ENCODE results near the gene LAGE3. TPM values are rescaled to one million over a fixed set of nuclear protein-coding genes. Genes with fewer than 3 reads are reported as not detected.

Gene LAGE3
- total and polyA plus RNA-seq, 2 of the 13 experiments (the other 11 are each of a cell fraction or from before 2014, with no cell fraction given): 7.6 to 12.7 TPM

DNA sequence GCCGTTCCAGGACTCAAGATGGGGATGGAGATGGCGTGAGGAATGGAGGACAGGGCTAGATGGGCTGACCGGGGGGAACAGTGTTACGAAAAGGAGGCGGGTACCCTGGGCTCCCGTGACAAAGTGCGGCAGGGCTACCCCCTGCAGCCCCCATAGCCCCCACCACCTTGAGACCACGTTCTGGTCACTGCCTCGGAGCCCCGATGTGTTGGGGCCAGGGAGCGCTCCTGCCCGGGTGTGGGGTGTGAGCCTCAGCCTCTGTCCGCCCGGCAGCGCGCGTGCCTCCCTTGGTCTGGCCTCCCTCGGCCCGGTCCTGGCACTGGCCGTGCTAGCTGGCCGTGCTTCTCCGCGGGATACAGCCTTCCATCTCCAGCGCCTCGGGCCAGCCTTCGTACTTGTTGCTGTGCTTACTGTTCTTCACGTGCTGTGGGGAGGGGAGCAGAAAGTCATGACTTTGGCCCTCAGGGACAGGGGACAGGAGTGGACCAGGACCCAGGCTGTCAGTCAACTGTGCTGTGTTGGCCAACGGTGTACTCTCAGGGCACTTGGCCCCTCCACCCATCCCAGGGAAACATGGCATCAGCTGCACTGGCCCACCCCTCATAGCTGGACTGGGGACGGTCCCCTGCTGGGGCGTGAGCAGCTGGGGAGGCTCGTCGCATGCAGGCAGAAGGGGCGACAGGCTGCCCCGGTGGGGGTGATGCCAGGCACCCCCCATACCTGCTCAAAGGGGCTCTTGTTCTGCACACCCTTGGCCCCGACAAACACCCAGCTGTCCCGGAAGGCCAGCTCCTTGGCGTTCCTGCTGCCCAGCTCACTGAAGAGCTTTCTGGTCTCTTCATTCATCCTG is 27.6 kb upstream of the LAGE3 start:
- H3K79me2 ChIP-seq (ENCODE audit: insufficient read depth, low read length): no peaks in the 10 kb centered on the region
- no peak overlapping the region for H3K9ac ChIP-seq (ENCODE audit: insufficient read depth, low read depth, low read length)
- no peaks in the 10 kb centered on the region for H3K9me3 ChIP-seq (ENCODE audit: low read length)
- DNase-seq (ENCODE audit: low spot score) (no peak), ATAC-seq (no peak), FAIRE-seq (no peak)
- intact Hi-C loops (cut with micrococcal nuclease; ENCODE audit: unreplicated experiment) (no loop called here), in situ Hi-C loops (cut with HindIII; ENCODE audit: extremely low pct_ligation_motif_present, low pct_unique_long_range_greater_than_20kb) (no loop called here)
- no peak overlapping the region for H2AFZ ChIP-seq (ENCODE audit: low read length)
- CTCF ChIA-PET (ENCODE audit: low intra/inter-chr PET ratio, low total read pairs): no interaction called here
- POLR2A ChIA-PET: no interaction called here
- H3K4me3 ChIP-seq (replicated peaks in 1 of 3; ENCODE audit: insufficient read depth in 1 of 3, low read depth in 2 of 3, low read length in 3 of 3): no peak overlapping the region
- no peak overlapping the region for H3K4me2 ChIP-seq (ENCODE audit: low read depth, low read length)
- H3K36me3 ChIP-seq (replicated peaks in 1 of 2; ENCODE audit: control insufficient read depth in 1 of 2, insufficient read depth in 2 of 2, low read length in 2 of 2): no peaks in the 10 kb centered on the region
- no peaks in the 10 kb centered on the region for H4K20me1 ChIP-seq (ENCODE audit: insufficient read depth, low read length)
- no TSS peak for BruUV-seq (replicated peaks)
- H3K4me1 ChIP-seq (ENCODE audit: insufficient read depth, low read length): 0 out of 2 replicates have a peak, but pooled peaks cover 6% of the 10 kb centered on the region
- no peaks in the 10 kb centered on the region for H3K27me3 ChIP-seq (ENCODE audit: control insufficient read depth in 1 of 2, insufficient read depth in 2 of 2, low read length in 2 of 2)
- 100% methylated on average over 1 of the region's 37 CpGs for WGBS (ENCODE audit: low lambda C conversion rate)
- no peak overlapping the region for H3K27ac ChIP-seq (ENCODE audit: extremely low read length, insufficient read depth, low read length)
- TF ChIP-seq CHCHD3 (CRISPR knock-in tag; IDR thresholded peaks at IDR 0.05) (no peak), RORA (CRISPR knock-in tag; IDR thresholded peaks at IDR 0.05) (no peak), TRIM24 (CRISPR knock-in tag; IDR thresholded peaks at IDR 0.05) (no peak), SOX5 (CRISPR knock-in tag; IDR thresholded peaks at IDR 0.05; ENCODE audit: borderline replicate concordance) (no peak), TAF1 (CRISPR knock-in tag; IDR thresholded peaks at IDR 0.05) (no peak)
- TF ChIP-seq, protein P1, sequence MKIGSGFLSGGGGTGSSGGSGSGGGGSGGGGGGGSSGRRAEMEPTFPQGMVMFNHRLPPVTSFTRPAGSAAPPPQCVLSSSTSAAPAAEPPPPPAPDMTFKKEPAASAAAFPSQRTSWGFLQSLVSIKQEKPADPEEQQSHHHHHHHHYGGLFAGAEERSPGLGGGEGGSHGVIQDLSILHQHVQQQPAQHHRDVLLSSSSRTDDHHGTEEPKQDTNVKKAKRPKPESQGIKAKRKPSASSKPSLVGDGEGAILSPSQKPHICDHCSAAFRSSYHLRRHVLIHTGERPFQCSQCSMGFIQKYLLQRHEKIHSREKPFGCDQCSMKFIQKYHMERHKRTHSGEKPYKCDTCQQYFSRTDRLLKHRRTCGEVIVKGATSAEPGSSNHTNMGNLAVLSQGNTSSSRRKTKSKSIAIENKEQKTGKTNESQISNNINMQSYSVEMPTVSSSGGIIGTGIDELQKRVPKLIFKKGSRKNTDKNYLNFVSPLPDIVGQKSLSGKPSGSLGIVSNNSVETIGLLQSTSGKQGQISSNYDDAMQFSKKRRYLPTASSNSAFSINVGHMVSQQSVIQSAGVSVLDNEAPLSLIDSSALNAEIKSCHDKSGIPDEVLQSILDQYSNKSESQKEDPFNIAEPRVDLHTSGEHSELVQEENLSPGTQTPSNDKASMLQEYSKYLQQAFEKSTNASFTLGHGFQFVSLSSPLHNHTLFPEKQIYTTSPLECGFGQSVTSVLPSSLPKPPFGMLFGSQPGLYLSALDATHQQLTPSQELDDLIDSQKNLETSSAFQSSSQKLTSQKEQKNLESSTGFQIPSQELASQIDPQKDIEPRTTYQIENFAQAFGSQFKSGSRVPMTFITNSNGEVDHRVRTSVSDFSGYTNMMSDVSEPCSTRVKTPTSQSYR (CRISPR knock-in tag; IDR thresholded peaks at IDR 0.05; ENCODE audit: borderline replicate concordance): no peak
- TF ChIP-seq, protein P2, sequence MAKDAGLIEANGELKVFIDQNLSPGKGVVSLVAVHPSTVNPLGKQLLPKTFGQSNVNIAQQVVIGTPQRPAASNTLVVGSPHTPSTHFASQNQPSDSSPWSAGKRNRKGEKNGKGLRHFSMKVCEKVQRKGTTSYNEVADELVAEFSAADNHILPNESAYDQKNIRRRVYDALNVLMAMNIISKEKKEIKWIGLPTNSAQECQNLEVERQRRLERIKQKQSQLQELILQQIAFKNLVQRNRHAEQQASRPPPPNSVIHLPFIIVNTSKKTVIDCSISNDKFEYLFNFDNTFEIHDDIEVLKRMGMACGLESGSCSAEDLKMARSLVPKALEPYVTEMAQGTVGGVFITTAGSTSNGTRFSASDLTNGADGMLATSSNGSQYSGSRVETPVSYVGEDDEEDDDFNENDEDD (CRISPR knock-in tag; IDR thresholded peaks at IDR 0.05; ENCODE audit: borderline replicate concordance): no peak
- TF ChIP-seq, protein P3, sequence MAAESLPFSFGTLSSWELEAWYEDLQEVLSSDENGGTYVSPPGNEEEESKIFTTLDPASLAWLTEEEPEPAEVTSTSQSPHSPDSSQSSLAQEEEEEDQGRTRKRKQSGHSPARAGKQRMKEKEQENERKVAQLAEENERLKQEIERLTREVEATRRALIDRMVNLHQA (CRISPR knock-in tag; IDR thresholded peaks at IDR 0.05): no peak
- TF ChIP-seq, protein P4, sequence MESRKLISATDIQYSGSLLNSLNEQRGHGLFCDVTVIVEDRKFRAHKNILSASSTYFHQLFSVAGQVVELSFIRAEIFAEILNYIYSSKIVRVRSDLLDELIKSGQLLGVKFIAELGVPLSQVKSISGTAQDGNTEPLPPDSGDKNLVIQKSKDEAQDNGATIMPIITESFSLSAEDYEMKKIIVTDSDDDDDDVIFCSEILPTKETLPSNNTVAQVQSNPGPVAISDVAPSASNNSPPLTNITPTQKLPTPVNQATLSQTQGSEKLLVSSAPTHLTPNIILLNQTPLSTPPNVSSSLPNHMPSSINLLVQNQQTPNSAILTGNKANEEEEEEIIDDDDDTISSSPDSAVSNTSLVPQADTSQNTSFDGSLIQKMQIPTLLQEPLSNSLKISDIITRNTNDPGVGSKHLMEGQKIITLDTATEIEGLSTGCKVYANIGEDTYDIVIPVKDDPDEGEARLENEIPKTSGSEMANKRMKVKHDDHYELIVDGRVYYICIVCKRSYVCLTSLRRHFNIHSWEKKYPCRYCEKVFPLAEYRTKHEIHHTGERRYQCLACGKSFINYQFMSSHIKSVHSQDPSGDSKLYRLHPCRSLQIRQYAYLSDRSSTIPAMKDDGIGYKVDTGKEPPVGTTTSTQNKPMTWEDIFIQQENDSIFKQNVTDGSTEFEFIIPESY (CRISPR knock-in tag; IDR thresholded peaks at IDR 0.05): no peak
- TF ChIP-seq, protein P5, sequence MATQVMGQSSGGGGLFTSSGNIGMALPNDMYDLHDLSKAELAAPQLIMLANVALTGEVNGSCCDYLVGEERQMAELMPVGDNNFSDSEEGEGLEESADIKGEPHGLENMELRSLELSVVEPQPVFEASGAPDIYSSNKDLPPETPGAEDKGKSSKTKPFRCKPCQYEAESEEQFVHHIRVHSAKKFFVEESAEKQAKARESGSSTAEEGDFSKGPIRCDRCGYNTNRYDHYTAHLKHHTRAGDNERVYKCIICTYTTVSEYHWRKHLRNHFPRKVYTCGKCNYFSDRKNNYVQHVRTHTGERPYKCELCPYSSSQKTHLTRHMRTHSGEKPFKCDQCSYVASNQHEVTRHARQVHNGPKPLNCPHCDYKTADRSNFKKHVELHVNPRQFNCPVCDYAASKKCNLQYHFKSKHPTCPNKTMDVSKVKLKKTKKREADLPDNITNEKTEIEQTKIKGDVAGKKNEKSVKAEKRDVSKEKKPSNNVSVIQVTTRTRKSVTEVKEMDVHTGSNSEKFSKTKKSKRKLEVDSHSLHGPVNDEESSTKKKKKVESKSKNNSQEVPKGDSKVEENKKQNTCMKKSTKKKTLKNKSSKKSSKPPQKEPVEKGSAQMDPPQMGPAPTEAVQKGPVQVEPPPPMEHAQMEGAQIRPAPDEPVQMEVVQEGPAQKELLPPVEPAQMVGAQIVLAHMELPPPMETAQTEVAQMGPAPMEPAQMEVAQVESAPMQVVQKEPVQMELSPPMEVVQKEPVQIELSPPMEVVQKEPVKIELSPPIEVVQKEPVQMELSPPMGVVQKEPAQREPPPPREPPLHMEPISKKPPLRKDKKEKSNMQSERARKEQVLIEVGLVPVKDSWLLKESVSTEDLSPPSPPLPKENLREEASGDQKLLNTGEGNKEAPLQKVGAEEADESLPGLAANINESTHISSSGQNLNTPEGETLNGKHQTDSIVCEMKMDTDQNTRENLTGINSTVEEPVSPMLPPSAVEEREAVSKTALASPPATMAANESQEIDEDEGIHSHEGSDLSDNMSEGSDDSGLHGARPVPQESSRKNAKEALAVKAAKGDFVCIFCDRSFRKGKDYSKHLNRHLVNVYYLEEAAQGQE (IDR thresholded peaks at IDR 0.05; ENCODE audit: borderline replicate concordance in 1 of 2, low read depth in 1 of 2, low read length in 2 of 2): no peak
